Spinal cord (tissue), 10 donors: Measurements from ENCODE around the gene CXorf38. TPM values are rescaled to one million over a fixed set of nuclear protein-coding genes. Genes with fewer than 3 reads are reported as not detected.

Source experiments
- DNase-seq, 6 donors: peaks; one replicate each; pipeline versions ENCODE4 v3.0.0 to v3.0.0-alpha.2; 2013 to 2015; ENCODE audit warnings: low spot score in 6 of 6, low read depth in 4 of 6
- H3K27ac ChIP-seq: one replicate; pipeline ENCODE4 v1.5.1; 2013; ENCODE audit warnings: low read depth, low read length, control low read depth
- H3K27me3 ChIP-seq: one replicate; pipeline ENCODE4 v1.6.1; 2013; ENCODE audit warnings: low read length; ENCODE audit not compliant: control insufficient read depth, insufficient read depth
- H3K36me3 ChIP-seq: one replicate; pipeline ENCODE4 v1.6.1; 2013; ENCODE audit warnings: low read length; ENCODE audit not compliant: control insufficient read depth, insufficient read depth
- H3K4me1 ChIP-seq: one replicate; pipeline ENCODE4 v1.6.1; 2013; ENCODE audit warnings: low read length; ENCODE audit not compliant: control insufficient read depth, insufficient read depth
- H3K4me3 ChIP-seq: one replicate; pipeline ENCODE4 v1.5.1; 2013; ENCODE audit warnings: low read depth, low read length, control low read depth
- H3K9me3 ChIP-seq: one replicate; pipeline ENCODE4 v1.6.1; 2013; ENCODE audit warnings: low read length; ENCODE audit not compliant: control insufficient read depth, insufficient read depth
- WGBS: methylation state at CpG from one replicate; pipeline ENCODE4 v1.1.5; 2013; ENCODE audit warnings: missing lambda C conversion rate; ENCODE audit not compliant: insufficient coverage; 5-methylcytosine and 5-hydroxymethylcytosine counted together
- polyA plus RNA-seq, 2 donors: library from polyadenylated mRNA; unstranded; fragments of 120-200 nt; gene quantifications; one replicate each; pipeline ENCODE4 v1.2.1, GENCODE V29; 2013; ENCODE audit not compliant: insufficient read length in 2 of 2
- total RNA-seq, 2 donors: library from RNA; depleted of rRNA in 1 of 2; stranded (reverse); fragments of 120-200 nt in 1 of 2; fragments of >200 nt in 1 of 2; gene quantifications; one replicate each; pipeline versions ENCODE4 v1.2.3 to v1.2.4, GENCODE V29; 2013 to 2014
- donor health status: healthy.

The CXorf38 gene
- total and polyA plus RNA-seq, 4 donors = 7.2 to 12.0 (median 9.8) TPM

GRCh38 chrX:40663078-40663740 is 15.8 kb upstream of the CXorf38 start:
- Histone ChIP-seq H3K27me3 (peaks cover 7% of the 10 kb centered on the region), H3K4me1 (no peaks in the 10 kb centered on the region), H3K4me3 (no peak overlapping the region), H3K27ac (no peak overlapping the region), H3K36me3 (peaks cover 14% of the 10 kb centered on the region), H3K9me3 (no peaks in the 10 kb centered on the region)
- DNase-seq = no peak
- no CpG with 5 or more reads among the region's 3 CpGs for WGBS

- WGBS = no CpG with 5 or more reads among the region's 2 CpGs
- Histone ChIP-seq H3K4me1 (no peaks in the 10 kb centered on the region), H3K9me3 (no peaks in the 10 kb centered on the region), H3K27me3 (peaks cover 3% of the 10 kb centered on the region), H3K36me3 (peaks cover 9% of the 10 kb centered on the region), H3K4me3 (no peak overlapping the region), H3K27ac (no peak overlapping the region)
- DNase-seq = no peak
Observed at GRCh38 chrX:40661489-40661888, 14.1 kb upstream of the CXorf38 start.

GRCh38 chrX:40660381-40660780 is 13.0 kb upstream of the CXorf38 start:
- Histone ChIP-seq H3K27me3 (peaks cover 2% of the 10 kb centered on the region), H3K36me3 (peaks cover 9% of the 10 kb centered on the region)
- 83% methylated on average over 2 of the region's 5 CpGs for WGBS

DNA sequence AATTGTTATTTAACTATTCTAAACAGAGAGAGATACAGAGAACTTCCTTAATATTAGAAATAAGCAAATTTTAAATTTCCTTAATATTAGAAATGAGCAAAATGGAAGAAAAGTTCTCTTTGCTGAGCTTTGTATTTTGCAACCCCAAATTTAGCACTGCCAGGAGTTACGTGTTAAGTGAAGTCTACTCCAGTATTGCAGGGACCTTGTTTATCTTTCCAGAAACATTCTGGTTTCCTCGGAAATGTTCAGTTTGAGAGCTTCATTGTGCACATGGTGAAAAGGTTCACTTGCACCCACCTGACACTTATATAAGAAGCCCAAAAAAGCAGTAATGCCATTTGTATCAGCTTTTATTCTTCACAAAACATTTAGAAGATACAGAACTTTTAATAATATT is 6.2 kb upstream of the CXorf38 start:
- H3K36me3 ChIP-seq = no peaks in the 10 kb centered on the region
- 83% methylated on average over 1 of the region's 2 CpGs for WGBS
- DNase-seq = no peak
- H3K4me1 ChIP-seq = no peaks in the 10 kb centered on the region
- no peaks in the 10 kb centered on the region for H3K9me3 ChIP-seq
- peaks cover 8% of the 10 kb centered on the region for H3K27me3 ChIP-seq
- H3K4me3 ChIP-seq = no peak overlapping the region
- no peak overlapping the region for H3K27ac ChIP-seq

More at GRCh38 chrX:40660381-40660780, 13.0 kb upstream of the CXorf38 start:
- no peak for DNase-seq
- H3K4me3 ChIP-seq = no peak overlapping the region
- H3K27ac ChIP-seq = no peak overlapping the region
- H3K4me1 ChIP-seq = no peaks in the 10 kb centered on the region
- no peaks in the 10 kb centered on the region for H3K9me3 ChIP-seq

DNA sequence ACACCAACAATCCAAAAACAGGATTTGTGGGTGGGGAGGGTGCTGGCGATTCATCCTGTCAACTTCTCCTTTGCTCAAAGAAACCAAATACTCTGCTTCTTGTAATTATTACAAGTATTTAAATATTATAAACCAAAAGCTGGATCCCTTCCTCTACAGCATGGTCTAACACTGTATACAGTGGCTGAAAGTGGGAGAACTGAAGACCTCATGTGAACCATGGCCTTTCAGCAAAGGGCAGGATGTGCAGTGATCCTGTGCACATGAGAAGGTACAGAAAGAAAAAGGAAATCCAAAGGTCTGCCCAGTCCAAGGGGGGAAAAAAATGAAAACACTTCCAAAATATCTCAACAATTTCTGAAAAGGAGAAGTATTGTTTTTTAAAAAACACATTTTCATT is 5.3 kb upstream of the CXorf38 start:
- H3K9me3 ChIP-seq = no peaks in the 10 kb centered on the region
- H3K36me3 ChIP-seq = no peaks in the 10 kb centered on the region
- no CpG with 5 or more reads among the region's 1 CpG for WGBS
- peaks cover 3% of the 10 kb centered on the region for H3K4me1 ChIP-seq
- H3K27me3 ChIP-seq = peaks cover 11% of the 10 kb centered on the region
- no peak overlapping the region for H3K4me3 ChIP-seq
- DNase-seq = no peak
- no peak overlapping the region for H3K27ac ChIP-seq

GRCh38 chrX:40651620-40652223 is 4.4 kb upstream of the CXorf38 start:
- no CpG with 5 or more reads among the region's 3 CpGs for WGBS
- Histone ChIP-seq H3K27me3 (peaks cover 13% of the 10 kb centered on the region), H3K4me1 (peaks cover 6% of the 10 kb centered on the region), H3K36me3 (no peaks in the 10 kb centered on the region), H3K4me3 (no peak overlapping the region), H3K27ac (no peak overlapping the region), H3K9me3 (no peaks in the 10 kb centered on the region)
- DNase-seq = peak in 5 of 6 donors; percentile 39 to 88 (median 65)

DNA sequence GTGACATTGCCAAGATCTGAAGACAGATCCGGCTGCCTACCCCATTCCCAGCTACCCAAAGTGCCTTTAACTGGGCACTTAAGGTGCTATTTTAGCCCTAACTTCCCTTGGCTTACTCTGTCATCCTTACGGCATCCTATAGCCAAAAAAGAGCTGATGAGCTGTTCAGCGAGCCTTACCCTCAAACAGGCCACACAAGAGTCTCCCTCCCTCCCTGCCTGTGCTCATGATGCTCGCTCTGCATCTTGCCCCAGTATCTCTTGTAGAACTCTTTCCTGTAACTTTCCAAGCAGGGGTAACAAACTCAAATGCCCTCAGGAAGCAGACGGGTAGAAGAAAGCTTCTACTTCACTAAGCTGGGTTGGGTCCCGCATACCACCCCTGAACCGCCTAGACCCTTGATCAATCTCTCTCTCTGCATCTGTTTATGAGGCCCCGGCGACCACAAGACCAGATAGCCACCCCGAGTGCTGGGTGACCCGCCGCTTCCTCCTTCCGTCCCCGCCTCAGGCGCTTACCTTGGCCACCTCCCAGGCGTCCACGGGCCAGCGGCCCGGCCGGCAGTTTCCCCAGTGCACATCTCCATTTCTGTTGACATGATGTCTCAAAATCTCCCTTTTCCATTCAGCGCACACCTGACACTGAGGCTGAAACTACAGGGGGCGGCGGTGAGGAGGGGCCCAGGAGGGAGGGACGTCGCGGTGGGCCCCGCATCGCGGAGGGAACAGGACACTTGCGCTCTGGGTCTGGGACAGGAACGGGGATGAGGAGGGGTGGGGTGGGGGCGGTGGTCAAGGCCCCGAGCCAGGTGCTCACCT is 663 bp downstream of the CXorf38 start:
- WGBS = 13% methylated on average over 32 of the region's 33 CpGs
- Histone ChIP-seq H3K4me1 (peaks cover 23% of the 10 kb centered on the region), H3K9me3 (no peaks in the 10 kb centered on the region), H3K36me3 (peaks cover 9% of the 10 kb centered on the region), H3K27me3 (peaks cover 24% of the 10 kb centered on the region), H3K4me3 (peak overlapping the region; percentile 67), H3K27ac (peak overlapping the region; percentile 67)
- DNase-seq = peak in 1 of 6 donors; percentile 22

DNA sequence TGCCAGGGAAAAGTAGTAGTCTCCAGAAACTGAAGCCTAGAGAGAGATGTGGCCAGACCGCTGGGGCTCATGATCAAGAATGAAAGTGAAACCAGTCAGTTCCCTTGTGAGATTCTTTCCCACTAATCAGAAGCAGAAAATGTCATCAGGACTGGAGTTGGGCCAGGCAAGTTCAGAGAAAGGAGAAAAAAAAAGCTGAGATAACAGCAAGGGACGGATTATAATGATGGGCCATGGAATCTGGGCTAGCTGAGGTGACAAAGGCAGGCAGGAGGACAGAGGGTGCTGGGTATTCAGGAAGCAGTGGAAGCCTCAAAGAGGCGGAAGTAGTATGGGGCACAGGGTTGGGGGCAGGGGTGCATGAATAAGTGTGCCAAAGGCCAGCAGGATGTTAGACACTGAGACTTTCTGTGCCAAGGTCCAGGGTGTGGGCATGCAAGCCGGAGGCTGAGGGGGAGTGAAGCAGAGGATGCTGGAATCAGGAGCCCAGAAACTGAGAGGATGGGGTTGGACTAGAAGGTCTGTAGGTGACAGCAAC is 2.5 kb downstream of the CXorf38 start:
- Histone ChIP-seq H3K4me1 (peaks cover 23% of the 10 kb centered on the region), H3K9me3 (no peaks in the 10 kb centered on the region), H3K36me3 (peaks cover 11% of the 10 kb centered on the region), H3K4me3 (peak overlapping the region; percentile 31), H3K27ac (peak overlapping the region; percentile 79), H3K27me3 (peaks cover 23% of the 10 kb centered on the region)
- 72% methylated on average over 4 of the region's 4 CpGs for WGBS
- DNase-seq = peak in 1 of 6 donors; percentile 46

DNA sequence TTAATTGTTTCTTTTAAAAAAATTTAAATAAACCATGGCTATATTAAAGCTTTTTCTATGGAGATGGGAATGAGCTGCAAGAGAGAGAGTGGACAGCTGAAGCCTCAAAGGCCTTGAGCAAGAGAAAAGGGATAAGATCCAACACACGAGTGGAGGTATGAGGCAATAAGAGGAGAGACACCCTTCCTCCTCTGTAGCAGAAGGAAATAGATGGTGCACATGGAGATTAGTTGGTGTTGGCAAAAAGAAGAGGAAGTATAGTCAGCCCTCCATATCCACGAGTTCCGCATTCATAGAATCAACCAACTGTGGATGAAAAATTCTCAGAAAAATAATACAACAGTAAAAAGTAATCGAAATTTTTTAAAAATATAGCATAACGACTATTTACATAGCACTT is 3.2 kb downstream of the CXorf38 start:
- DNase-seq = no peak
- peak overlapping the region; percentile 79 for H3K27ac ChIP-seq
- peaks cover 13% of the 10 kb centered on the region for H3K36me3 ChIP-seq
- peaks cover 23% of the 10 kb centered on the region for H3K4me1 ChIP-seq
- H3K9me3 ChIP-seq = no peaks in the 10 kb centered on the region
- H3K27me3 ChIP-seq = peaks cover 28% of the 10 kb centered on the region
- no peak overlapping the region for H3K4me3 ChIP-seq
- no CpG with 5 or more reads among the region's 5 CpGs for whole genome bisulfite sequencing
